ENCODE results near the gene CBX4.

Gene CBX4

DNA sequence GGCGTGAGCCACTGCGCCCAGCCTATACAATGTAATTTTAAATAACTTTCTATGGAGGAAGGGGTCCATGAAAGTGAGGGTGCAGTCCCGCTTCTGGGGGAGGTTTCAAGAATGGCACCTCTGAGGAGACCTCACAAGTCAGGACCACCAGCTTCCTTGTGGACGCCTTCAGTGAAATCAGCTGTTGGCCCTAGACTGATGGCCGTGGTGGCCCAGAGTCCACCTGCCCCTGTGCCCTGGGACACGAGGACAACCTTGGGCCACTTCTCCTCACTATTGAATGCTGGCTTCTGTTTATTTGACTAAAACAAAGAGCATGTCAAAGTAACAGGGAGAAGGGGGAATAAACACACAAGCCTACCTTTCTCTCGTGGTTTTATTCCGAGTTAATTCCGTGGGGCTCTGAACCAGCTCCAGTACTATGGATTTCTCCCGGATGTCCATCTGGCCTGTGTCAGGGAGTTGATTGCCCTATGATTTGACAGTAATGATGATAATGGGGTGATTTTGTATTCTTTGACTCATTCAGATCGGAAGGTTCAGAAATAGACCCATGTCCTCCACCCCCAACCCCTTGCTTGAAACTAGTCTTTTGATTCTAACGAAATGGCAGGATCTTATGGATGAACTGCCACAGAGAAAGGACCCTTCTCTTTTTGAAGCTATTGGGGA lies 8.6 kb upstream of the CBX4 start:
- TF ChIP-seq BACH2 (CRISPR knock-in tag; IDR thresholded peaks at IDR 0.05; ENCODE audit: borderline replicate concordance) (no peak), ISL1 (CRISPR knock-in tag; IDR thresholded peaks at IDR 0.05) (peak; percentile 84), SNAI2 (CRISPR knock-in tag; IDR thresholded peaks at IDR 0.05) (no peak; the same call in 1 of the 2 replicates), ZNF70 (CRISPR knock-in tag; IDR thresholded peaks at IDR 0.05) (no peak), ESRRG (CRISPR knock-in tag; IDR thresholded peaks at IDR 0.05) (no peak), TCF4 (CRISPR knock-in tag; IDR thresholded peaks at IDR 0.05; ENCODE audit: borderline replicate concordance) (peak; percentile 74), ZC3H10 (CRISPR knock-in tag; IDR thresholded peaks at IDR 0.05) (no peak), TOX (CRISPR knock-in tag; IDR thresholded peaks at IDR 0.05; ENCODE audit: borderline replicate concordance) (no peak), ZFP30 (CRISPR knock-in tag; IDR thresholded peaks at IDR 0.05) (no peak), RARB (CRISPR knock-in tag; IDR thresholded peaks at IDR 0.05) (no peak)
- TF ChIP-seq, protein P1, sequence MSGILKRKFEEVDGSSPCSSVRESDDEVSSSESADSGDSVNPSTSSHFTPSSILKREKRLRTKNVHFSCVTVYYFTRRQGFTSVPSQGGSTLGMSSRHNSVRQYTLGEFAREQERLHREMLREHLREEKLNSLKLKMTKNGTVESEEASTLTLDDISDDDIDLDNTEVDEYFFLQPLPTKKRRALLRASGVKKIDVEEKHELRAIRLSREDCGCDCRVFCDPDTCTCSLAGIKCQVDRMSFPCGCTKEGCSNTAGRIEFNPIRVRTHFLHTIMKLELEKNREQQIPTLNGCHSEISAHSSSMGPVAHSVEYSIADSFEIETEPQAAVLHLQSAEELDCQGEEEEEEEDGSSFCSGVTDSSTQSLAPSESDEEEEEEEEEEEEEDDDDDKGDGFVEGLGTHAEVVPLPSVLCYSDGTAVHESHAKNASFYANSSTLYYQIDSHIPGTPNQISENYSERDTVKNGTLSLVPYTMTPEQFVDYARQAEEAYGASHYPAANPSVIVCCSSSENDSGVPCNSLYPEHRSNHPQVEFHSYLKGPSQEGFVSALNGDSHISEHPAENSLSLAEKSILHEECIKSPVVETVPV (CRISPR knock-in tag; IDR thresholded peaks at IDR 0.05): no peak
- TF ChIP-seq, protein P2, sequence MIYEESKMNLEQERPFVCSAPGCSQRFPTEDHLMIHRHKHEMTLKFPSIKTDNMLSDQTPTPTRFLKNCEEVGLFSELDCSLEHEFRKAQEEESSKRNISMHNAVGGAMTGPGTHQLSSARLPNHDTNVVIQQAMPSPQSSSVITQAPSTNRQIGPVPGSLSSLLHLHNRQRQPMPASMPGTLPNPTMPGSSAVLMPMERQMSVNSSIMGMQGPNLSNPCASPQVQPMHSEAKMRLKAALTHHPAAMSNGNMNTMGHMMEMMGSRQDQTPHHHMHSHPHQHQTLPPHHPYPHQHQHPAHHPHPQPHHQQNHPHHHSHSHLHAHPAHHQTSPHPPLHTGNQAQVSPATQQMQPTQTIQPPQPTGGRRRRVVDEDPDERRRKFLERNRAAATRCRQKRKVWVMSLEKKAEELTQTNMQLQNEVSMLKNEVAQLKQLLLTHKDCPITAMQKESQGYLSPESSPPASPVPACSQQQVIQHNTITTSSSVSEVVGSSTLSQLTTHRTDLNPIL (CRISPR knock-in tag; IDR thresholded peaks at IDR 0.05; ENCODE audit: low read depth): 0 out of 2 replicates have a peak, but pooled peaks have one; percentile 51
- TF ChIP-seq, protein P3, sequence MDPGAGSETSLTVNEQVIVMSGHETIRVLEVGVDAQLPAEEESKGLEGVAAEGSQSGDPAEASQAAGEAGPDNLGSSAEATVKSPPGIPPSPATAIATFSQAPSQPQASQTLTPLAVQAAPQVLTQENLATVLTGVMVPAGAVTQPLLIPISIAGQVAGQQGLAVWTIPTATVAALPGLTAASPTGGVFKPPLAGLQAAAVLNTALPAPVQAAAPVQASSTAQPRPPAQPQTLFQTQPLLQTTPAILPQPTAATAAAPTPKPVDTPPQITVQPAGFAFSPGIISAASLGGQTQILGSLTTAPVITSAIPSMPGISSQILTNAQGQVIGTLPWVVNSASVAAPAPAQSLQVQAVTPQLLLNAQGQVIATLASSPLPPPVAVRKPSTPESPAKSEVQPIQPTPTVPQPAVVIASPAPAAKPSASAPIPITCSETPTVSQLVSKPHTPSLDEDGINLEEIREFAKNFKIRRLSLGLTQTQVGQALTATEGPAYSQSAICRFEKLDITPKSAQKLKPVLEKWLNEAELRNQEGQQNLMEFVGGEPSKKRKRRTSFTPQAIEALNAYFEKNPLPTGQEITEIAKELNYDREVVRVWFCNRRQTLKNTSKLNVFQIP (CRISPR knock-in tag; IDR thresholded peaks at IDR 0.05; ENCODE audit: borderline replicate concordance, low read depth): no peak
- TF ChIP-seq, protein P4, sequence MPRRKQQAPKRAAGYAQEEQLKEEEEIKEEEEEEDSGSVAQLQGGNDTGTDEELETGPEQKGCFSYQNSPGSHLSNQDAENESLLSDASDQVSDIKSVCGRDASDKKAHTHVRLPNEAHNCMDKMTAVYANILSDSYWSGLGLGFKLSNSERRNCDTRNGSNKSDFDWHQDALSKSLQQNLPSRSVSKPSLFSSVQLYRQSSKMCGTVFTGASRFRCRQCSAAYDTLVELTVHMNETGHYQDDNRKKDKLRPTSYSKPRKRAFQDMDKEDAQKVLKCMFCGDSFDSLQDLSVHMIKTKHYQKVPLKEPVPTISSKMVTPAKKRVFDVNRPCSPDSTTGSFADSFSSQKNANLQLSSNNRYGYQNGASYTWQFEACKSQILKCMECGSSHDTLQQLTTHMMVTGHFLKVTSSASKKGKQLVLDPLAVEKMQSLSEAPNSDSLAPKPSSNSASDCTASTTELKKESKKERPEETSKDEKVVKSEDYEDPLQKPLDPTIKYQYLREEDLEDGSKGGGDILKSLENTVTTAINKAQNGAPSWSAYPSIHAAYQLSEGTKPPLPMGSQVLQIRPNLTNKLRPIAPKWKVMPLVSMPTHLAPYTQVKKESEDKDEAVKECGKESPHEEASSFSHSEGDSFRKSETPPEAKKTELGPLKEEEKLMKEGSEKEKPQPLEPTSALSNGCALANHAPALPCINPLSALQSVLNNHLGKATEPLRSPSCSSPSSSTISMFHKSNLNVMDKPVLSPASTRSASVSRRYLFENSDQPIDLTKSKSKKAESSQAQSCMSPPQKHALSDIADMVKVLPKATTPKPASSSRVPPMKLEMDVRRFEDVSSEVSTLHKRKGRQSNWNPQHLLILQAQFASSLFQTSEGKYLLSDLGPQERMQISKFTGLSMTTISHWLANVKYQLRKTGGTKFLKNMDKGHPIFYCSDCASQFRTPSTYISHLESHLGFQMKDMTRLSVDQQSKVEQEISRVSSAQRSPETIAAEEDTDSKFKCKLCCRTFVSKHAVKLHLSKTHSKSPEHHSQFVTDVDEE (CRISPR knock-in tag; IDR thresholded peaks at IDR 0.05): 0 out of 2 replicates have a peak, but pooled peaks have one; percentile 59
- no peak for ATAC-seq

DNA sequence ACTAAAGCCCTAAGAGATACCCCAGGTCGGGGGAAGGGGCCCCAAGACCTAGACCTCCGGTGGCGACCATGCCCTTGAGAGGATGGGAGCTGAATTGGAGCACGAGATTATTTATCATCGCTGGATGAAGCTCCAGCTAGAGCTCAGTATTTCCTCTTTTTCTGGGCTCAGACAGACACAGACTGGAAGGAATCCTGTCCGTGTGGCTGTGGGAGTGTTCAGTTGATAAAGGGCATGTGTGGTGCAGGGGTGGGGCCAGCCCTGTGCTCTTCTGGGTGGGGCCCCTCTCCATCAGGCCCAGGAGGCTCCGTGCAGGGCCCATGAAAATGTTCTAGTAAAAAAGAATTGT lies 6.3 kb upstream of the CBX4 start:
- TF ChIP-seq ISL1 (CRISPR knock-in tag; IDR thresholded peaks at IDR 0.05): no peak
- TF ChIP-seq, protein P2 (CRISPR knock-in tag; IDR thresholded peaks at IDR 0.05; ENCODE audit: low read depth): no peak
- TF ChIP-seq RARB (CRISPR knock-in tag; IDR thresholded peaks at IDR 0.05): no peak
- no peak for TF ChIP-seq ZNF70 (CRISPR knock-in tag; IDR thresholded peaks at IDR 0.05)
- TF ChIP-seq, protein P5, sequence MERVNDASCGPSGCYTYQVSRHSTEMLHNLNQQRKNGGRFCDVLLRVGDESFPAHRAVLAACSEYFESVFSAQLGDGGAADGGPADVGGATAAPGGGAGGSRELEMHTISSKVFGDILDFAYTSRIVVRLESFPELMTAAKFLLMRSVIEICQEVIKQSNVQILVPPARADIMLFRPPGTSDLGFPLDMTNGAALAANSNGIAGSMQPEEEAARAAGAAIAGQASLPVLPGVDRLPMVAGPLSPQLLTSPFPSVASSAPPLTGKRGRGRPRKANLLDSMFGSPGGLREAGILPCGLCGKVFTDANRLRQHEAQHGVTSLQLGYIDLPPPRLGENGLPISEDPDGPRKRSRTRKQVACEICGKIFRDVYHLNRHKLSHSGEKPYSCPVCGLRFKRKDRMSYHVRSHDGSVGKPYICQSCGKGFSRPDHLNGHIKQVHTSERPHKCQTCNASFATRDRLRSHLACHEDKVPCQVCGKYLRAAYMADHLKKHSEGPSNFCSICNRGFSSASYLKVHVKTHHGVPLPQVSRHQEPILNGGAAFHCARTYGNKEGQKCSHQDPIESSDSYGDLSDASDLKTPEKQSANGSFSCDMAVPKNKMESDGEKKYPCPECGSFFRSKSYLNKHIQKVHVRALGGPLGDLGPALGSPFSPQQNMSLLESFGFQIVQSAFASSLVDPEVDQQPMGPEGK (CRISPR knock-in tag; IDR thresholded peaks at IDR 0.05; ENCODE audit: borderline replicate concordance): no peak
- TF ChIP-seq TOX (CRISPR knock-in tag; IDR thresholded peaks at IDR 0.05; ENCODE audit: borderline replicate concordance): no peak
- TF ChIP-seq, protein P4 (CRISPR knock-in tag; IDR thresholded peaks at IDR 0.05): no peak
- TF ChIP-seq OSR1 (CRISPR knock-in tag; IDR thresholded peaks at IDR 0.05): no peak
- TF ChIP-seq ZNF8 (CRISPR knock-in tag; IDR thresholded peaks at IDR 0.05): no peak
- TF ChIP-seq, protein P1 (CRISPR knock-in tag; IDR thresholded peaks at IDR 0.05): no peak
- TF ChIP-seq ZFP30 (CRISPR knock-in tag; IDR thresholded peaks at IDR 0.05): no peak
- TF ChIP-seq ZFP3 (CRISPR knock-in tag; IDR thresholded peaks at IDR 0.05): no peak
- no peak for TF ChIP-seq GLIS3 (CRISPR knock-in tag; IDR thresholded peaks at IDR 0.05)
- no peak for TF ChIP-seq SNAI2 (CRISPR knock-in tag; IDR thresholded peaks at IDR 0.05)
- TF ChIP-seq ESRRG (CRISPR knock-in tag; IDR thresholded peaks at IDR 0.05): no peak
- ATAC-seq: no peak

Data from SK-N-SH treated with all-trans-retinoic acid at 6 μM for 48 hours (cell line).